Lower leg skin (tissue), 3 donors: Measurements from ENCODE around the gene ASPN.

ENCODE experiments used
- POLR2A ChIP-seq, 2 donors: fragments of 450-650 bp; IDR thresholded peaks; one replicate each; pipeline ENCODE4 v1.6.1; 2016 to 2017; ENCODE audit warnings: antibody characterized with exemption in 2 of 2, mild to moderate bottlenecking in 1 of 2, moderate library complexity in 1 of 2
- TF ChIP-seq, protein P1 (sequence below), 3 donors: fragments of 450-650 bp; IDR thresholded peaks; one replicate each; pipeline ENCODE4 v1.5.1; 2016; ENCODE audit warnings: antibody characterized with exemption in 3 of 3, mild to moderate bottlenecking in 3 of 3, moderate library complexity in 2 of 3

GRCh38 chr9:92506184-92506857 is 24.0 kb upstream of the ASPN start:
- TF ChIP-seq, protein P1, sequence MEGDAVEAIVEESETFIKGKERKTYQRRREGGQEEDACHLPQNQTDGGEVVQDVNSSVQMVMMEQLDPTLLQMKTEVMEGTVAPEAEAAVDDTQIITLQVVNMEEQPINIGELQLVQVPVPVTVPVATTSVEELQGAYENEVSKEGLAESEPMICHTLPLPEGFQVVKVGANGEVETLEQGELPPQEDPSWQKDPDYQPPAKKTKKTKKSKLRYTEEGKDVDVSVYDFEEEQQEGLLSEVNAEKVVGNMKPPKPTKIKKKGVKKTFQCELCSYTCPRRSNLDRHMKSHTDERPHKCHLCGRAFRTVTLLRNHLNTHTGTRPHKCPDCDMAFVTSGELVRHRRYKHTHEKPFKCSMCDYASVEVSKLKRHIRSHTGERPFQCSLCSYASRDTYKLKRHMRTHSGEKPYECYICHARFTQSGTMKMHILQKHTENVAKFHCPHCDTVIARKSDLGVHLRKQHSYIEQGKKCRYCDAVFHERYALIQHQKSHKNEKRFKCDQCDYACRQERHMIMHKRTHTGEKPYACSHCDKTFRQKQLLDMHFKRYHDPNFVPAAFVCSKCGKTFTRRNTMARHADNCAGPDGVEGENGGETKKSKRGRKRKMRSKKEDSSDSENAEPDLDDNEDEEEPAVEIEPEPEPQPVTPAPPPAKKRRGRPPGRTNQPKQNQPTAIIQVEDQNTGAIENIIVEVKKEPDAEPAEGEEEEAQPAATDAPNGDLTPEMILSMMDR (IDR thresholded peaks at IDR 0.05) = no peak
- TF ChIP-seq POLR2A (IDR thresholded peaks at IDR 0.05) = no peak
